ENCODE measurements around the gene LHPP. TPM values are rescaled to one million over a fixed set of nuclear protein-coding genes. Genes with fewer than 3 reads are reported as not detected.
A peak's percentile ranks its signal among the peaks of the same experiment; 100 is the strongest.

Gene LHPP
- total RNA-seq, 2 experiments from 2014 or later, result 11.1 to 15.1 TPM

DNA sequence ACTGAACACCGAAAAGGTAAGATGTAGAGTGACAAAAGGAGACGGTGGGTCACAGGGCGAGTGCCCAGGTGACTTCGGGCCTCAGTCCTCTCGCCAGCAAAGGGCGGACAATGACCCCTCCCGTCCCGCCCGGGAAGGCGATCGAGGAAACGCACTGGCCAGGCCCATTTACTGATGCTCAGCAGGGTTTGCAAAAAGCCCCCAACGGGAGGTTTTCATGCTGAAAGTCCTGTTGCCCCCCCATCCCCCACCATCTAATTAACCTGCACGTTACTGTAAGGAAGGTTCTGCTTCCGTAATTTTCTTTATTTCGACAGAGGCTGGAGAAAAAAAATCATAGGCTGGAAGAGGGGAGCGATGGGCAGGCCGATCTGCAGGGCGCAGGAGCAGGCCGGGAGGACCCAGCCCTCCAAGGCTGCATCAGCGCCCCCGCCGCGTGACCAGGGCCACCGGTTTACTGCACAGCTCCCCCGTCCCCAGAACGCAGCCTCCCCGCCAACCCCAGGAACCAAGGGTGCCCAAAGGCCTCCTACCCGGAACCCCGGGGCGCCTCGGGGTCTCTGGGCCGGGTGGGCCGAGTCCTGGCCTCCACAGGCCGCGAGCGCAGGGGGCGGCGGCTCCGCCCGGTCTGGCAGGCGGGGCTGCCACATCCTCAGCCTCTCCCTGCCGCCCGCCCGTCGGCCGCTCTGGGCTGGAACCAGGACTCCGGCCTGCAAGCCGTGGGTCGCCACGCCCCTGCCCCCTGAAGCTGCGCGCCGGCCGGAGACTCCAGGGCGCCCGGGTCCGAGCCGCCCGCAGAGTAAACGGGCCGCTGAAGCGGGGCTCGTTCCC lies 43.5 kb upstream of the LHPP start:
- ATAC-seq (peak; percentile 35), DNase-seq (peak; percentile 61)
- Mint-ChIP-seq H3K9me3 (no peaks in the 10 kb centered on the region), H3K27me3 (peaks cover 2% of the 10 kb centered on the region), H3K27ac (peak overlapping the region; percentile 42), H3K36me3 (ENCODE audit: low read depth) (no peaks in the 10 kb centered on the region), H3K4me1 (ENCODE audit: low read depth) (peaks cover 16% of the 10 kb centered on the region), H3K4me3 (peak overlapping the region; percentile 81)
- POLR2A ChIA-PET, result interaction anchor here (1.0 to 2.5 kb wide), 2 partner anchors 15 to 43 kb away, joined by 4 to 10 read pairs; partner anchors contain the start of gene LHPP
- TF ChIP-seq, protein P1, sequence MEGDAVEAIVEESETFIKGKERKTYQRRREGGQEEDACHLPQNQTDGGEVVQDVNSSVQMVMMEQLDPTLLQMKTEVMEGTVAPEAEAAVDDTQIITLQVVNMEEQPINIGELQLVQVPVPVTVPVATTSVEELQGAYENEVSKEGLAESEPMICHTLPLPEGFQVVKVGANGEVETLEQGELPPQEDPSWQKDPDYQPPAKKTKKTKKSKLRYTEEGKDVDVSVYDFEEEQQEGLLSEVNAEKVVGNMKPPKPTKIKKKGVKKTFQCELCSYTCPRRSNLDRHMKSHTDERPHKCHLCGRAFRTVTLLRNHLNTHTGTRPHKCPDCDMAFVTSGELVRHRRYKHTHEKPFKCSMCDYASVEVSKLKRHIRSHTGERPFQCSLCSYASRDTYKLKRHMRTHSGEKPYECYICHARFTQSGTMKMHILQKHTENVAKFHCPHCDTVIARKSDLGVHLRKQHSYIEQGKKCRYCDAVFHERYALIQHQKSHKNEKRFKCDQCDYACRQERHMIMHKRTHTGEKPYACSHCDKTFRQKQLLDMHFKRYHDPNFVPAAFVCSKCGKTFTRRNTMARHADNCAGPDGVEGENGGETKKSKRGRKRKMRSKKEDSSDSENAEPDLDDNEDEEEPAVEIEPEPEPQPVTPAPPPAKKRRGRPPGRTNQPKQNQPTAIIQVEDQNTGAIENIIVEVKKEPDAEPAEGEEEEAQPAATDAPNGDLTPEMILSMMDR (IDR thresholded peaks at IDR 0.05), result no peak
- CTCF ChIA-PET, result interaction anchor here (1.0 to 1.4 kb wide), 5 partner anchors 9 to 31 kb away, joined by 3 to 6 read pairs (median 3); no protein-coding TSS in a partner anchor
- intact Hi-C loops (cut with micrococcal nuclease), result no loop called here

DNA sequence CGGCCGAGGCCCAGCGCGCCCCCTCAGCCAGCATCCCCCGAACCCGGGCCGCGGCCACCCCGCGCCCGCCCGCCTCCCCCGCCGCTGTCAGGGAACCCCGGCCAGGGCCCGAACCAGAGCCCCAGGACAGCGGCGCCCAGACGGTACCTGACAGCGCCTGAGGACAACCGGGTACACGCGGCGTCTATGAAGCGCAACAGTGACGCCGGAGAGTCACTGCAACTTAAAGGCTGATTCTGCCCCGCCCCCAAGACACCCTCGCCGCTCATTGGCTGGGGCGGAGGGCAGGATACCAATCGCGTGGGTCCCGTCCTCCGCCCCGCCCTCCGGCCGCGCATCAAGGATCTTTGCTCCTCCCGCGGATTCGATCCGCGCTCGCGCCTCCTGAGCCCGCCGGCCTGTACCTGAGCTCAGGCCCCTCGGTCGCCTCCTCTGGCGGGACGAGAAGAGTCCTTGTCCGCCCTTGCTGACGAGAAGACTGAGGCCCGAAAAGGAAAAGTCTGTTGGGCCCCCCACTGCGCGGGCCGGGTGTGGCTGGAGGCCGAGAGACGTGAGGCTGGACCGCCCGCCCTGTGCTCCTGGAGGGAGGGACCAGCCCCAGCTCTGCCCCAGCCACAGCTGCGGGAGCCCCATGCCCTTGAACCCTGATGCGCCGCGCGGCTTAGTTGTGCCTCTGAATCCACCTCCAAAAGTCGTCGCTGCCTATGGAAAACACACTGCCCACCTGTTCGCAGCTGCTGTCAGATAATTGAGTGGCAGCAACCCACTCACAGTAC lies 42.7 kb upstream of the LHPP start, which contains the start of gene OAT:
Gene OAT, minus strand, starts transcription at position 198 of the 776 bp plus-strand sequence. CDS start 6,752 bp downstream, outside the sequence.
- H3K27ac Mint-ChIP-seq, result peak within 1 kb of the TSS; percentile 64
- H3K36me3 Mint-ChIP-seq (ENCODE audit: low read depth), result no peaks in the 10 kb centered on the region
- H3K4me3 Mint-ChIP-seq, result peak within 1 kb of the TSS; percentile 81
- ATAC-seq (peak; percentile 99), DNase-seq (peak; percentile 99)
- TF ChIP-seq, protein P1 (IDR thresholded peaks at IDR 0.05), result no peak
- H3K4me1 Mint-ChIP-seq (ENCODE audit: low read depth), result peaks cover 16% of the 10 kb centered on the region
- ChIA-PET CTCF (interaction anchor here (0.9 to 1.2 kb wide), 3 partner anchors 15 to 30 kb away, joined by 3 to 6 read pairs (median 5); no protein-coding TSS in a partner anchor), POLR2A (interaction anchor here (2.5 kb wide), 1 partner anchor 42 kb away, joined by 10 read pairs; the partner anchor contains the start of gene LHPP)
- H3K27me3 Mint-ChIP-seq, result peaks cover 4% of the 10 kb centered on the region
- intact Hi-C loops (cut with micrococcal nuclease), result no loop called here
- H3K9me3 Mint-ChIP-seq, result no peaks in the 10 kb centered on the region

DNA sequence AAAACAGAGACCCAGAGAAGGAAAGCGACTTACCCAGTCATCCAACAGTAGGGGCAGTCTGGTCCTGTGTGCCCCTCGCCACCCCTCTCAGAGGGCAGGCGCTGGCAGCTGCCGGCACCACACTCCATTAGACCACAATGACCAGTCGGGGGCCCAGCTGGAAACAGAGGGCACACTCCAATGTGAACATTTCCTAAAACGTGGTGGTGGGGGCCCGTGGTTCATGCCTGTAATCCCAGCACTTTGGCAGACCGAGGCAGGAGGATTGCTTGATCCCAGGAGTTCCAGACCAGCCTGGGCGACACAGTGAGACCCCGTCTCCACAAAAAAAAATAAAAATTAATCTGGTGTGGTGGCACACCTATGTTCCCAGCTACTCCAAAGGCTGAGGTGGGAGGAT lies 42.0 kb upstream of the LHPP start:
- no peaks in the 10 kb centered on the region for H3K9me3 Mint-ChIP-seq
- intact Hi-C loops (cut with micrococcal nuclease), result no loop called here
- H3K27ac Mint-ChIP-seq, result no peak overlapping the region
- peaks cover 16% of the 10 kb centered on the region for H3K4me1 Mint-ChIP-seq (ENCODE audit: low read depth)
- POLR2A ChIA-PET, result no interaction called here
- TF ChIP-seq, protein P1 (IDR thresholded peaks at IDR 0.05), result no peak
- ATAC-seq, result no peak
- H3K36me3 Mint-ChIP-seq (ENCODE audit: low read depth), result no peaks in the 10 kb centered on the region
- no peak for DNase-seq
- CTCF ChIA-PET, result interaction anchor here (0.8 to 0.9 kb wide), 2 partner anchors 16 kb away, joined by 3 to 5 read pairs; no protein-coding TSS in a partner anchor
- H3K4me3 Mint-ChIP-seq, result peak overlapping the region; percentile 81
- peaks cover 7% of the 10 kb centered on the region for H3K27me3 Mint-ChIP-seq

DNA sequence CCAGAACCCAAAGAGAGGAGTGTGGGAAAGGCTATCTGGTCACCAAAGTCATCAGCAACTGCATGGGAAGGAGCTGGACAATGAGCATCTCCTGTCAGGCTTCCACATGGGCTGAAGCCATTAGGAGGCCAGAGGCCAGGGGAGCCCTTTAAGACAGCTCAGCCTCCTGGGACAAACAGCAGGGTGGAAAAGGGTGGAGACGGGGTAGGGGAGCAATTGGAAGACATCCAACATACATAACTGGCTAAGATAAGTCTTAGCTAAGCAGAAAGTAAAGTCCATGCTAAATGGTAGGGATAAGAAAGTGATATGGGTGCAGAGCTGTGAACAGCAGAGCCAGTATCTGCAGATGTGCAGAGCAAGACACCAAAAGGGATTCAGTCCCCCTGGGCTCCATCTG lies 41.4 kb upstream of the LHPP start:
- ChIA-PET CTCF (interaction anchor here (0.8 to 1.5 kb wide), 2 partner anchors 17 to 34 kb away, joined by 3 read pairs; no protein-coding TSS in a partner anchor), POLR2A (no interaction called here)
- intact Hi-C loops (cut with micrococcal nuclease), result no loop called here
- H3K9me3 Mint-ChIP-seq, result no peaks in the 10 kb centered on the region
- no peak overlapping the region for H3K4me3 Mint-ChIP-seq
- H3K4me1 Mint-ChIP-seq (ENCODE audit: low read depth), result peaks cover 16% of the 10 kb centered on the region
- no peak for DNase-seq
- no peaks in the 10 kb centered on the region for H3K36me3 Mint-ChIP-seq (ENCODE audit: low read depth)
- H3K27ac Mint-ChIP-seq, result no peak overlapping the region
- no peak for ATAC-seq
- TF ChIP-seq, protein P1 (IDR thresholded peaks at IDR 0.05), result no peak
- peaks cover 7% of the 10 kb centered on the region for H3K27me3 Mint-ChIP-seq

All from activated CD8-positive, alpha-beta T cell treated with anti-CD3 and anti-CD28 coated beads for 36 hours (primary cell).